HL-60/S4 treated with retinoic acid at 250 ng/mL for 4 days and 3 days (cell line): ENCODE measurements around the gene BANP.
"Not testable (repeated sequence)": the region's sequence is repeated elsewhere in the genome, so short reads cannot be mapped to it uniquely, and the experiment has no call there.

Experiments
- in situ Hi-C: fragments of 300-500 bp; cut with MboI; formaldehyde crosslinking; loops from 2 replicates; pipeline ENCODE4 v1.7.0; 2022; ENCODE audit warnings: low sequenced_read_pairs

Gene BANP

DNA sequence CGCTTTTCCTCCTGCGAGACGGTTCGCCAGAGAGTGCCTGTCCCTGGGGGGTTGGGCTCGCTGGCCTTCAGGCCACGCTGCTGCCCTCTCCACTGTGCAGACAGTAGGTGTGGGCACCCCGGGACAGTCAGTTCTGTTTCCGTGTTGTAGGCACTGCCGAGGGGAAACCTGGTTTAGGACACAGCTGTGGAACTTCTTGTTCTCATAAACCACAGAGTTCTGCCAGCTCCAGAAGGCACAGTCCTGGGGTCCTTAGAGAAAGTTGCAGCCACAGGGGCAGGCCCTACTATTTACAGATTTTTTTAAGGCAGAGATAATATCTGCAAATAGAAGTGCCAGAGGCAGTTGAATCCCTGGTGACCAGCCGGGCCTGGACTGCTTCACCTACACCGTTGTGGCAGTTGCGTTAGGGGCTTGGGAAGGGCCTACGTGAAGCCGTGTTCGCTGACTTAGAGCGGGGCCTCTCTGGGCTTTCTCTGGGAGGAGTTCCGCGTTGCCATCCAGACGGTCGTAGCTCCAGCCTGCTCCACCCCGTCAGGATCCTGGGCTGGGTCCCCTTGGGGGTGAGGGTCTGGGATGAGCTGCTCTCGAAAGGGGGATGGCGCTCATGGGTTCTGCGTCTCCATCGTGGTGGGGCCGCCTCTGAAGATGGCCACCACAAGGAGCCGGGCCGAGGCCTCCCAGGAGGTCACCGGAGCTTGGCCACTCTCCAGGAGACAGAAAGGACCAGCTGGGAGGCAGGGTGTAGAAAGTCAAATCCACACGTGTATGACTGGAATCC is 126.3 kb downstream of the BANP start:
- in situ Hi-C loops = no loop called here

- in situ Hi-C loops = no loop called here
Observed at GRCh38 chr16:88078111-88078775, 127.0 kb downstream of the BANP start.

DNA sequence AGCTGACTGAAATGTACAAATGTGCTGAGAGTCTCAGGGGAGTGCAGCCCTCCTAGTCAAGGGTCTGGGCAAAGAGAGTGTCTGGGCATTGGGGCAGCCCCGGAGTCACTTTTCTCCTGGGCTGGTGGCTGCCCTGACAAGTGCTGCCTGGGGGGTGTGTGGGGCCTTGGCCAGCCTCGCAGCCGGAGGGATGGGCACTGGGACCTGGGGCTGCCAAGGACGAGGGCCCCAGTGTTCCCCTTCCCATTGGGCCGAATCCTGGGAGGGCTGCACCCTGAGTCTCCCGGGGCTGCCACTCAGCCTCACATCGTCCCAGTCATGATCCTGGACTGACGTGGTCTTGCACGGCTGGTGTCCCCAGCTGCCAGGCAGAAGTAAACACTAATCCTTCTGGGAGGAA is 132.3 kb downstream of the BANP start:
- in situ Hi-C loops = no loop called here

- in situ Hi-C loops = no loop called here
Observed at GRCh38 chr16:88084881-88085280, 133.6 kb downstream of the BANP start.

GRCh38 chr16:88086571-88087516 is 135.6 kb downstream of the BANP start:
- in situ Hi-C loops = no loop called here

- in situ Hi-C loops = no loop called here
Observed at GRCh38 chr16:88087517-88087877, 136.3 kb downstream of the BANP start.

- in situ Hi-C loops = no loop called here
Observed at GRCh38 chr16:88088161-88088581, 136.9 kb downstream of the BANP start.

- in situ Hi-C loops = not testable (repeated sequence)
Observed at GRCh38 chr16:88088611-88089010, 137.4 kb downstream of the BANP start.

GRCh38 chr16:88089071-88089470 is 137.8 kb downstream of the BANP start:
- in situ Hi-C loops = not testable (repeated sequence)

GRCh38 chr16:88089632-88090376 is 138.6 kb downstream of the BANP start:
- in situ Hi-C loops = not testable (repeated sequence)

GRCh38 chr16:88090377-88091175 is 139.3 kb downstream of the BANP start:
- in situ Hi-C loops = not testable (repeated sequence)

- in situ Hi-C loops = not testable (repeated sequence)
Observed at GRCh38 chr16:88091221-88091971, 140.2 kb downstream of the BANP start.

DNA sequence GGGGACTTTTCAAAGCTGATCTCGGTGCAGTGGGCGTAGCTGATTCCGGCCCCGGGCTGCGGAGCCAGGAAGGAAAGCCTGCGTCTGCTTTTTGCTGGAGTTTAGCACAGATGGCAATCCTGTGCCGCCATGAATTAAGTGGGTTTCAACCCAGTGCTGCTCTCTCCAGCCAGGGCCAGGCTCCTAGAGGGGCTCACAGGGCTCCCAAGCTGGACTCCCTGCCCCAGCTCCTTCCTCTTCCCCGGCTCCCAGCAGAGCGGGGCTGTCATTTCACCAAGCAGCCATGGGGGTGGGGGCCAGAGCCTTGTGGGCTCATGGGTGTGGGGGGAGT is 140.7 kb downstream of the BANP start:
- in situ Hi-C loops = not testable (repeated sequence)

GRCh38 chr16:88092791-88093555 is 141.7 kb downstream of the BANP start:
- in situ Hi-C loops = not testable (repeated sequence)

DNA sequence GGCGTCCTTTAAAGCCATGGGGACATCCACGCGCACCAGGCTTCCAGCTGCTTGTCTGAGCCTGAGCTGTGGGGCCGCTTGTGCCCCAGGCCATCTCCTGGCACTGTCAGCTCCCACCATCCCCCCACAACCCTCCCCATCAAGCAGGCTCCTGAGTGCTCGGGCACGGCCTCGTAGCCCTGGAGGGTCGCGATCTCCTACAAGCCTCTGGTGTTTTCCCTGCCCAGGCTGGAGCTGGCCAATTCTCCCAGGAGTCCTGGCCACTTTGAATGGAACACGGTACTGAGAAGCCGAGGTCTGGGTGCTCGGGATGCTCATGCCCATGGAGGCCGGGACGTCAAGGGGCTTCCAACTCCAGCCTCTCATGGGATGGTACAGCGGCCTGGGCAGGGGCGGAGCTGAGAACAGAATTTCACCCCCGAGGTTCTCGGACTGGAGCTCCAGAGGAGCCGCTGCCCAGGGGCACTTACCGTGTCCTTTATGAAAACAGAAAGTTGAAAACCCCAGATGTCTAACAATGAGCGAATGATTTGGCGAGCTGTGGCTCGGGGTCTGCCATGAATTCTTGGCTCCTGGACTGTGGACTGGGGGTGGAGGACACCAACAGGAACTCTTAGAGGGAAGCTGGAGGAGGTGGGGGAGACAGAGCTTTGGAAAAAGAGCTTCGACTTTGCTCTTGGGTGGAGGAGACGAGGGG is 142.5 kb downstream of the BANP start:
- in situ Hi-C loops = not testable (repeated sequence)

DNA sequence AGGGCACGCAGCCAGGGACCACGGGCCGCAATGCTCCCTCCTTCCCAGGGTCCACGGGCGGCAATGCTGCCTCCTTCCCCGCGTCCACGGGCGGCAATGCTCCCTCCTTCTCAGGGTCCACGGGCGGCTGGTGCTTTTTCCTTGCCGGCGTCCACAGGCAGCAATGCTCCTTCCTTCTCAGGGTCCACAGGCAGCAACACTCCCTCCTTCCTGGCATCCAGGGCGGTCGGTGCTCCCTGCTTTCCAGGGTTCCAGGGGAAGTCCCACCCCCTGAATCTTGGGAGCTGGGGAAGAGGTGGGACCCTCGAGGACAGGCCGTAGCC is 143.0 kb downstream of the BANP start:
- in situ Hi-C loops = not testable (repeated sequence)

GRCh38 chr16:88094900-88095299 is 143.7 kb downstream of the BANP start:
- in situ Hi-C loops = not testable (repeated sequence)

- in situ Hi-C loops = not testable (repeated sequence)
Observed at GRCh38 chr16:88096659-88097058, 145.4 kb downstream of the BANP start.
